B cell (primary cell): Measurements from ENCODE around the gene IGF1R.

Source experiments
- EZH2 ChIP-seq: IDR thresholded peaks from 2 replicates; pipeline ENCODE4 v1.6.1; 2012; ENCODE audit warnings: borderline replicate concordance, low read depth, mild to moderate bottlenecking, moderate library complexity, low read length; ENCODE audit not compliant: insufficient read depth, poor library complexity, severe bottlenecking
- TF ChIP-seq, protein P1 (sequence below): fragments of 200-600 bp; IDR thresholded peaks from one replicate; pipeline ENCODE4 v1.8.0; 2022; ENCODE audit warnings: antibody characterized with exemption, mild to moderate bottlenecking

DNA sequence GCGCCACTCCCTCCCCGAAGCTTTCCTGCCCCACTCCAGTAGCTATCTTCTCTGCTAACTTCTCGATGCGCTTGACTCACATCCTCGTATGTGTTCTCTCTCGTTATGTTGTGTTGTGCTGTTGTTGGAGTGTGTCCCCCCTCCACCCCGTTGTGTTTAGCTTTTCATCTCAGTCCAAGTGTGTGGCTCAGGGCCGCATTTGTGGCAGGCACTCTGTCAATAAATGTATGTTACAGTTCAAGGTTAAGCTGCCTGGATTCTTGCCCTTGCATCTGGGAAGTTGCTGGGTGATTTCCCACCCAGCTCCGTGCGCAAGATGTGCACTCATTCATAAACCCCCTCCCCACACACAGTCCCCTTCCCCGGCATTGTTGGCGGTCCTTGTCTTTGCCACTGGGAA is 287.4 kb downstream of the IGF1R start:
- TF ChIP-seq, protein P1, sequence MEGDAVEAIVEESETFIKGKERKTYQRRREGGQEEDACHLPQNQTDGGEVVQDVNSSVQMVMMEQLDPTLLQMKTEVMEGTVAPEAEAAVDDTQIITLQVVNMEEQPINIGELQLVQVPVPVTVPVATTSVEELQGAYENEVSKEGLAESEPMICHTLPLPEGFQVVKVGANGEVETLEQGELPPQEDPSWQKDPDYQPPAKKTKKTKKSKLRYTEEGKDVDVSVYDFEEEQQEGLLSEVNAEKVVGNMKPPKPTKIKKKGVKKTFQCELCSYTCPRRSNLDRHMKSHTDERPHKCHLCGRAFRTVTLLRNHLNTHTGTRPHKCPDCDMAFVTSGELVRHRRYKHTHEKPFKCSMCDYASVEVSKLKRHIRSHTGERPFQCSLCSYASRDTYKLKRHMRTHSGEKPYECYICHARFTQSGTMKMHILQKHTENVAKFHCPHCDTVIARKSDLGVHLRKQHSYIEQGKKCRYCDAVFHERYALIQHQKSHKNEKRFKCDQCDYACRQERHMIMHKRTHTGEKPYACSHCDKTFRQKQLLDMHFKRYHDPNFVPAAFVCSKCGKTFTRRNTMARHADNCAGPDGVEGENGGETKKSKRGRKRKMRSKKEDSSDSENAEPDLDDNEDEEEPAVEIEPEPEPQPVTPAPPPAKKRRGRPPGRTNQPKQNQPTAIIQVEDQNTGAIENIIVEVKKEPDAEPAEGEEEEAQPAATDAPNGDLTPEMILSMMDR: no peak
- TF ChIP-seq EZH2: no peak
